ENCODE measurements around the gene SLC6A8.
"Not testable (repeated sequence)": the region's sequence is repeated elsewhere in the genome, so short reads cannot be mapped to it uniquely, and the experiment has no call there.

- TF ChIP-seq, protein P1, sequence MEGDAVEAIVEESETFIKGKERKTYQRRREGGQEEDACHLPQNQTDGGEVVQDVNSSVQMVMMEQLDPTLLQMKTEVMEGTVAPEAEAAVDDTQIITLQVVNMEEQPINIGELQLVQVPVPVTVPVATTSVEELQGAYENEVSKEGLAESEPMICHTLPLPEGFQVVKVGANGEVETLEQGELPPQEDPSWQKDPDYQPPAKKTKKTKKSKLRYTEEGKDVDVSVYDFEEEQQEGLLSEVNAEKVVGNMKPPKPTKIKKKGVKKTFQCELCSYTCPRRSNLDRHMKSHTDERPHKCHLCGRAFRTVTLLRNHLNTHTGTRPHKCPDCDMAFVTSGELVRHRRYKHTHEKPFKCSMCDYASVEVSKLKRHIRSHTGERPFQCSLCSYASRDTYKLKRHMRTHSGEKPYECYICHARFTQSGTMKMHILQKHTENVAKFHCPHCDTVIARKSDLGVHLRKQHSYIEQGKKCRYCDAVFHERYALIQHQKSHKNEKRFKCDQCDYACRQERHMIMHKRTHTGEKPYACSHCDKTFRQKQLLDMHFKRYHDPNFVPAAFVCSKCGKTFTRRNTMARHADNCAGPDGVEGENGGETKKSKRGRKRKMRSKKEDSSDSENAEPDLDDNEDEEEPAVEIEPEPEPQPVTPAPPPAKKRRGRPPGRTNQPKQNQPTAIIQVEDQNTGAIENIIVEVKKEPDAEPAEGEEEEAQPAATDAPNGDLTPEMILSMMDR (IDR thresholded peaks at IDR 0.05; ENCODE audit: low read depth, low read length) = not testable (repeated sequence)
- TF ChIP-seq EZH2phosphoT487 (IDR thresholded peaks at IDR 0.05; ENCODE audit: low read depth) = not testable (repeated sequence)
These were observed 3.5 kb downstream of the SLC6A8 start for GRCh38 chrX:153691032-153691827.

Data from OCI-LY3 (cell line).